HG03108 (cell line): Measurements from ENCODE around the gene TMTC1.
"Not testable (repeated sequence)": the region's sequence is repeated elsewhere in the genome, so short reads cannot be mapped to it uniquely, and the experiment has no call there.

Source experiments
- ATAC-seq: cut with Tn5 transposase; IDR thresholded peaks from one replicate; pipeline ENCODE4 v1.9.1; 2021; ENCODE audit warnings: moderate library complexity; ENCODE audit not compliant: unreplicated experiment

The TMTC1 gene

DNA sequence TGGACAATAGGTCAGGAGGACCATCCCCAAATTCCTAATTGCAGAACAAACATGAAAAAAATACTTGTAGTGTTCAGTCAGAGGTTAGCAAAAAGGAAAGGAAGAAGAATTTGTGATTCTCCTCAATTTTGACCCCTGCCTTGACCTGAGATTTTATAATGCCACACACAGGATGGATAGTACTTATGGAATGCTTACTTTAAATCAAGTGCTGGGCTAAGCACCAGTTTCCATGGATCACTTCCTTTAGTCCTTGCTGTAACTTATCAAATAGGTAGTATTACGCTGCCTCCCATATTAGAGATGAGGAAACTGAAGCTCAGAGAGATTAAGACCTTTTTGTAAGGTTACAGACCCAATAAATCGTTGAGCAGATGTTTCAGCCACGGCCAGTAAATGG lies 205.0 kb downstream of the TMTC1 start:
- ATAC-seq, result no peak

DNA sequence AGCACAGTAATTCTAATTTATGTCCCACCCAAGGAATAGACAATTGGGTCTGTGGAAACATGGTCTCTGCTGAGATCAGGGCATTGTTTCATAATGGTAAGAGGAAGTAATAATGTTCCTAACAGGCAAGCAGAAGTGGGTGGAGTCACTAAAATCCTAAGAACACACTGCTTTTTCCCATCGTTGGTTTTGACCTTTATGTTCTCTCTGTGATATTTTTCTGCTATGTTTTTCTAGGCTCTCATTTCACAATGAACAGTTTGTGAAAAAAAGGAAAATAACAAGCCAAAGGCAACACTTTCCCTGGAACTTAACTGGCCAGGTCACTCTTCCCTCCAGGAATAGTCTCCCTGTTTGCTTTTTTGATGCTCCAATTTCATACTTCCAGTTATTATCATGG lies 205.7 kb downstream of the TMTC1 start:
- ATAC-seq, result no peak

DNA sequence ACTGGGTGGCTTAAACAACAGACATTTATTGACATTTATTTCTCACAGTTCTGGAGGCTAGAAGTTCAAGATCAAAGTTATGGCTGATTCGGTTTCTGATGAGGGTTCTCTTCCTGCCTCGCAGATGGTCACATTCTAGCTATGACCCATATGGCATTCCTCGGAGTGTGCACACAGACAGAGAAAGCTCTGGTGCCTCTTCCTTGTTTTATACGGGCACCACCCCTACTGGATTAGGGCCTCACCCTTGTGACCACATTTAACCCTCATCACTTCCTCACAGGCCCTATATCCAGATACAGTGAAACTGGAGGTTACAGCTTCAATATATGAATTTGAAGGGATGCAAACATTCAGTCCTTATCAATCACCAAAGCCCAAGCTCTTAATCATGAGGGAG lies 209.2 kb downstream of the TMTC1 start:
- no peak for ATAC-seq

DNA sequence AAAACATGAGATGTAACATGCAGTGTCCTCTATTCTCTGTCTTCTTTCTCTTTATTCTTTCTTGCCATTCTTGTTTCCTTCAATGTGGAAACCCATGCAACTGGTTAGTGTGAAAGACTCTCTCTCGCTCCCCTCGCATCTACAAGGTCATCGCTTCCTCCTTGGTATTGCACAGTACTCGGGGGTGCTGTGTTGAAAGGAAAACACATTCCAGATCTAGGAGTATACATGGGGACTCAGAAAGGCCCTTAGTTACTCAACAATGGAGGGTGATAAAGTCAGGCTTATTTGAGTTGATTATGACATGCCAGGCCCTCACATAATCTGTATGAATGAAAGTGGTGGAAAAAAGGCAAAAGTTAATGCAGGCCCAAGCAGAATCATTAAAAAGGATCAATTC lies 210.8 kb downstream of the TMTC1 start:
- ATAC-seq, result no peak

DNA sequence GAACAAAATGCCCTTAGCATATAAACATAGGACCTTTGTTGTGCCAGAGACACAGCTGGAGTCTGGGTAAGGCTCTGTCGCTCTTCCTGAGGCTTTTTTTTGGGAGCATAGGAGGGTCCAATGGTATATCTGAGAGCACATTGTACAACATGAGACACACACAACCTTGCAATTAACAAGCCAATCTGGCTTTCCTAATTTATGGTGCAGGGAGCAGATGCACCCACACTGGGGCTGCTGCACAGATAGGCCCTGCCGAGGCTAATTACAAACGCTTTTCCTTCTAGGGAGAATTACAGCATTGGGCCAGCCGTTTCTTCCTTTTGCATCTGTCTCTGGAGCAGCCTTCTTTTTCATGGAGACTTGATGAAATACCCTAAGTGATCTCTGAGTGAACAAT lies 211.3 kb downstream of the TMTC1 start:
- no peak for ATAC-seq

DNA sequence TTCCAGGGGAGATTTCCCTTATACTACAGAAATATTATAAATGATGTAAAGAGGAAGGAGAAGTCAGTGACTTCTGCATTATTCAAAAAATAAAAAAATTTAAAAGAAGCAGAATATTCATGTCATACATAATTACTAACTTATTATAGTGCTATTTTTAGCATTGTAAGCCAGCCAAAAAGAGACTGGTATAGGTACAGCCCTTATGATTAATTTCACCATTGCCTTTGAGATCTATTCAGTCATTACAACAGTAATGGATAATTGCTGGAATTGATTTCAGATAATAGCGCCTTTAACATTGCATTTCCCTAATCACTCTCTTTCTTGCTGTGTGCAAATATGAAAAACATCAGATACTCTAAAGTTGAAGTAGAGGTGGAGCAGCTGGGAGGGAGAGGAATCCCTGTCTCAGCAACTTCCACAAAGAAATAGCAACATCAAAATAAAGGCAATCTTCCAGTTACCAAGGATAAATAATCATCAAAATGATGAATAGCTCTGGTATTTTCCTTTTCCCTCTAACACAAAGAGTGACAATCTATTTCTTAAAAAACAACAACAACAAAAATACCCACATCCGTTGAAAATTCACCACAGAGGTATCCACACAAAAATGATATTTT lies 214.5 kb downstream of the TMTC1 start:
- ATAC-seq, result no peak

DNA sequence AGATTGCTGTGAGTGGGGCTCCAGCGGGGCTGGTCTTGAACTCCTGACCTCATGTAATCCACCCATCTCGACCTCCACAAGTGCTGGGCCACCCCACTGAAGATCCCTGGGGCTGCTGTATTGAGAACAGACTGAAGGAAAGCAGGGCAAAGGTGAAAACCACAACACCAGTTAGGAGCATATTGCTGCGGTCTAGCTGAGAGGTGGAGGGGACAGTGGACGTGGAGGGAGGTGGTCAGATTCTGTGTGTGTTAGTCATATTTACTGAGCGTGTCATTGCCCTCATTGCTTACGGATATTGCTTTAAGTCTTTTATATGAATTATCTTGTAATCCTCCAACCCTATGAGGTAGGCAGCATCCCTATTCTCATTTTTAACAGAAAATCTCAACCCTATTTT lies 217.3 kb downstream of the TMTC1 start:
- no peak for ATAC-seq

DNA sequence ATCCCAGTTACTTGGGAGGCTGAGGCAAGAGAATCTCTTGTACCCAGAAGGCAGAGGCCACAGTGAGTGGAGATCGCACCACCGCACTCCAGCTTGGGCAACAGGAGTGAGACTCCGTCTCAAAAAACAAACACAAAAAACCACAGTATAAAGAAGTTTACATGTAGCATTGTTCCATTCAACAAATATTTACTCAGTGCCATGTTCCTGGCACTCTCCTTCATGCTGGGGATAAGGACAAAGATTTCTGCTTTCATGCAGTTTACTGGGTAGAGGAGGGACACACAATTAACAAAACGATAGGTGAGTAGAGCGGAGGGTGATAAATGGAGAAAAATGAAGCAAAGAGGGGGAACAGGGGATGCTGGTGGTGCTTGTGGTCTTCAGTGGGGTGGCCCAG lies 218.0 kb downstream of the TMTC1 start:
- ATAC-seq, result no peak

DNA sequence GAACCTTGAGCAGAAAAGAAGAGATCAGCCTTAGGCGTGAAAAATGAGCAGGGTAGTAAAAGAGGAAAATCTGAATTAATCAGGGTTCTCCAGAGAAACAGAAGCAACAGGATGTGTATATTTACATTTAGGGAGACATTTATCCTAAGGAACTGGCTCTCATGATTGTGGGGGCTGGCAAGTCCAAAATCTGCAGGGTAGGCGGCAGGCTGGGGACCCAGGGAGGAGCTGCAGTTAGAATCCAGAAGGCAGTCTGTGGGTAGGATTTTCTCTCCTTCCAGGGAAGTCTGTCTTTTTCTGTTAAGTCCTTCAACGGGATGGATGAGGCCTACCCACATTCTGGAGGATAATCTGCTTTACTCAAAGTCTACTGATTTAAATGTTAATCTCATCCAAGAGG lies 218.8 kb downstream of the TMTC1 start:
- ATAC-seq, result no peak

DNA sequence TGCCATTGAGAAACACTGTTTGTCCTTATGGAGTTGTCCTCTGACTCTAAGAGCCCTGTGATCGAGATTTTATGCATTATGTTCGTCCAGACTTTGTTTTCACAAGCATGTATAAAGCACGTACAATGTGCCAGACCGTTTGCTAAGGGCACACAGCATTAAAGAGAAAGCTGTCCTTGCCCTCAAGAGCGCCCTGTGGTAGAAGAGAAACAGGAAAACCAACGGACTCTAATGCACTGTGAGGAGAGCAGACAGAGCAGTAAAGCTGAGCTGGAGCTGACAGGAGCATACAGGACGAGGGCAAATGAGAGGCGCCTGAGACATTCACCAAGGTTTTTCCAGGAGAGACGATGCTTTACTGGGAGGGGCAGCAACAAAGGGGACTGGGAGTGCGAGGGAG lies 220.1 kb downstream of the TMTC1 start:
- no peak for ATAC-seq

DNA sequence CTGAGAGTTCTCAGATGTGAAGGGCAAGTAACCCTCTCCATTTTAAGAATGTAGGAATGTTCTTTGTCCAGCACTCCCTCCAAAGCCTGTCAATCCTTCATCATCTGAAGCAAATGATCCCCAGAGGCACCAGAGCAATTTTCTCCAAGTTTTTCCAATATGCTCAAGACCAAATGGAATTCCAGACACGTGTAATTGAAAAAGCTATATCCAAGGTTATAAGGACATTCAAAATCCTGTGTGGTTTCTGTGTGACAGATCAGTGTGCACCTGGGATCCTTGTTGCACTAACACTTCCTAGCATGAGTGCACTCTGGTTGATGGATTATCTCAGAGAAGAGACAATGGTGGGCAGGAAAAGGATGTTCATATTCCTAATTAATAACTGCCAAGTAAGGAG lies 220.7 kb downstream of the TMTC1 start:
- ATAC-seq, result no peak

DNA sequence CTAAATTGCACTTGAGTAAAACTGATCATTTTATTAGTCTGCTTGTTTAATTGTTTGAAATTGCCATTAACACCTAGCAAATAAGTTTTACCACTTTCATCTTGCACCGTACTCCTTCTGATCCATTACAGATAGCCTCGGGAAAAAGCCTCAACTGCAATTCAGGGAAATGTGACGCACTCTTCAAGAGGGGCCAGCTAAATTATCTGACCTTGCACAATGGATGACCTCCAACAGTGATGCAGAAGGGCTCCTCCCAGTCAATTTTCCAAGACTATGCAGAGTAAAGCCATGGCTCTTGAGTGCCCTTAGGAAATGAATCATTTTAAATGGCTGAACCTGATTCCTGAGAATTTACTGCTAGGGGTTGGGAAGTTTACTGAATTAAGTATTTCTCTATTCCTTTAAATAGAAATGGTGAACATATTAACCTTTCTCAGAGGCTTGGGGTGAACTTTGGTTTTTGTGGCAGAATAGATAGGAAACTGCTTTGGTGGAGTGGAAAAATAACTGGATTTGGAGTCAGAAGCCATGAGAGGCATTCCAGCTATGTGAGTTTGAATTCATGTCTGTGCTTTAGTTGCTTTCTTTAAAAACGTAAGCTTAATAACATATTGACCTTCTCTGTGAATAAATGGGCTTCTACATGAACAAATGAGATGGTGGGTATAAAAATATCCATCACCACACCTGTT lies 221.5 kb downstream of the TMTC1 start:
- no peak for ATAC-seq

DNA sequence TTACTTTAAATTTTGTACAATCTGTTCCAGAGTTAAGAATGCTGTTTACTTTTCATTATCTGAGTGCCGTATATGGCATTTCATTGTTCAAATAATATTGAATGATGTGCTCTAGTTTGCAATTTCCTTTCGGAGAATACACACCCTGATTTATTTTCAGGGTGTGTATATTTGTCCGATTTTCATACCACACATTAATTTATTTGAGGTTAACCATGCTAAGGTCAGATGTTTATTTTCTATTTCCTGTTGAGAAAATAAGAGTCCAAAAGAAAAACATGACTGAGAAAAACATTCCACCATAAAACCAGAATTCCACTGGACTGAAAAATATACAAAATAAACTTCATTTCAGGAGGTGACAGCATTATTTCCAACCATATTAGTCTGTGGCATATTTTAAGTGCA lies 222.1 kb downstream of the TMTC1 start:
- no peak for ATAC-seq

DNA sequence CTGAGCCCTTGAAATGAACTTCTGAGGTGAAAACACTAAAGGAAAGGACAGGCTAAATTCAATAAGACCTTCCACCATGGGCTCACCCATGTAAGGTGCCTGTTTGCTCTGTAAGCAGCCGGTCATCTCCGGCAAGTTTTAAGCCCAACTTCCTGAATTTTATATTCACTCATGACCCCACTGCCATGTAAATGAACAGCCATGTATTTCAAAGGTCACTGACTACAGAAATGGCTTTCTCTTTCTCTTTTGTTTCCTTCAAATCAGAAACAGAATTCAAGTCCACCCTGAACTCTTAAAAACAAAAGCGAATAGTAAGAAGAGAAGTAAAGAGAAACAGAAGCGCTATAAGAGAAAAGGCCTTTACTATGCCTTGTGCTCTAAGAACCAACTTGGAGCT lies 224.5 kb downstream of the TMTC1 start:
- no peak for ATAC-seq

DNA sequence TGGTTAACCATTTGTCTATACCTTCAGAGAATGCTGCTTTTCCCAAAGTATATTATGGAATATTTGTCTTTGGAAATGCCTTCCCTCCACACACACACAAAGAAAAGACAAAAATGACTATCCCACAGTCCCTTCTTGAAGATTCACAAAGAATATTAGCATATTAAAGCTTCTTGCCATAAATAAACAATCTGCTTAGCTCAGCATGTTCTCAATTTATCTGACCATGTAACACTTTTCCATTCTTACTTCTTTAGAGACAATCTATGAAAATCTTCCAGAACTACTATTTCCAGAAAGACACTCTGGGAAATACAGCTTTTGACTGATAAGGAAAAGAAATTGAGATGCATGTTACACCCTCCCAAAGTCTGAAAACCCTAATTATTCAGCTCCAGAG lies 227.4 kb downstream of the TMTC1 start:
- no peak for ATAC-seq

DNA sequence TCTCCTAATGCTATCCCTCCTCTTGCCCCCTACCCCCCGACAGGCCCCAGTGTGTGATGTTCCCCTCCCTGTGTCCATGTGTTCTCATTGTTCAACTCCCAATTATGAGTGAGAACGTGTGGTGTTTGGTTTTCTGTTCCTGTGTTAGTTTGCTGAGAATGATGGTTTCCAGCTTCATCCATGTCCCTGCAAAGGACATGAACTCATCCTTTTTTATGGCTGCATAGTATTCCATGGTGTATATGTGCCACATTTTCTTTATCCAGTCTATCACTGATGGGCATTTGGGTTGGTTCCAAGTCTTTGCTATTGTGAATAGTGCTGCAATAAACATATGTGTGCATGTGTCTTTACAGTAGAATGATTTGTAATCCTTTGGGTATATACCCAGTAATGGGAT lies 228.3 kb downstream of the TMTC1 start:
- not testable (repeated sequence) for ATAC-seq

DNA sequence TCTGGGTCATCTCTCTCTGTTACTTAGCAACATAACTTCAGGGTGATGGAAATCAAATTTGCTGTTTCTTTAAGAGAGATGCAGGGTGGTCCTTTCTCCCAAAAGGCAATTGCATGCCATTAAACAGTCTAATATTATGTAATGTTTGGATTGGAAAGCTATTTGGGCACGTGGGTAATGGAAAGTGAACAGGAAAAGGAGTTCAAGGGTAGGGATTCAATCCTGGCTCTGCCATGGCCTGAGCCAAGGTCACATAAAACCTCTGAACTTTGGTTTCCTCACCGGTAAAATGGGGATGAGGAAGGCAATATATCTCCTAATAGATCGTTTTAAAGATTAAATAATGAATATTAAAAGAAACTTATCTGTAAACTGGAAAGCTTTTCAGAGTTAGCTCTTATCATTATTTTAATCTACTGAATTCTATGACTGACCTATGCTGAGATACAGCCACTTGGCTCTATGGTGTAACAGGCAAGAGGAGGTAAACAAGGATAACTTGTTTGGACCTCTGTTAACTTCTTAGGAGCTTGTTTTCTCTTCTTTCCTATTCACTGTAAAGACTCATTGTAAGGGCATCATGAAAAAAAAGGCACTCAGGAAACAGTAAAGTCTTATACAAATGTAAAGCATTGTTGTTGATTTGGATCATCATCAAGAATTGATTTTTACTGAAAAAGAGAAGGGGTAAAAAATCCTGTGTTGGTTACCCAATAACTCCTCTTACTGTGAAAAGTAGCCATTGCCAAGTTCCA lies 230.6 kb downstream of the TMTC1 start:
- no peak for ATAC-seq

DNA sequence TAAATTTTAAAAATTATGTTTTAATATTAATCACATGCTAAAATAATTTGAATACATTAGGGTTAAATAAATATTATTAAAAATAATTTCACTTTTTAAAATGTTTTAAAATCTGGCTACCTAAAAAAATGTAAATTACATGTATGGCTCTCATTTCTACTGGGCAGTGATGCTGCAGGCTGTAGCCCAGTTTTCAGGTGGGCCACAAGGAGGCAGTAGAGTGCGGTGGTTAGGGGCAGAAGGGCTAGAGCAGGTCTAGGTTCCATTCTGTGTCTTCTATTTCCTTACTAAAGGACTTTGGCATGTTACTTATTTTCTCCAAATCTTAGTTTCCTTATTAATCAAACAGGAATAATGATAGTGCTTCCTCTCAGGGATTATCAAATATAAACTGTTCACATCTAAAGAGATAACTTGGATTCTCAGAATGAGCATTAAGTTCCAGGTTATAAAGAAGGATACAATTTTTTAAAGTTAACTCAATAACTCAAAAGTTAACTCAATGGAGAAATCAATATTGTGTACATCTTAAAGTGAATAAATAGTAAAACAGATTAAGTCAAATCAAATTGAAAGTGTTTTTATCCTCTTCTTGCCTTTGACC lies 231.3 kb downstream of the TMTC1 start:
- peak; percentile 63 for ATAC-seq

DNA sequence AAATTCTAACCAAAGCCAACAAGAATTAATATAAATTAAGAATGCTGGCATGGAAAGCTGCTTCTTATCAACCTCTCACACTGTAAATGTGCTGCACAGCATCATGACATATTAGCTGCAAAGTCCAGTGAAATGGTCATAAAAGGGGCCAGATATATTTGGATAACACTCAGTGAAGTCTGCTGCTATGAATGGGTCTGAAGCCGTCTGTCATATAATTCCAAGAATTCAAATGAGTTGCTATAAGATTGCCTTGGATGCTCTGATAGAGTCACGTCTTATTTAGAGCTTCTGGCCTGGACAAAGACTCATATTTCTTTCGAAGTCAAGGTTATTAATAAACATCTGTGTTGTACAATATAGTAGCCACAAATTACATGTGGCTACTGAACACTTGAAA lies 231.9 kb downstream of the TMTC1 start:
- no peak for ATAC-seq

DNA sequence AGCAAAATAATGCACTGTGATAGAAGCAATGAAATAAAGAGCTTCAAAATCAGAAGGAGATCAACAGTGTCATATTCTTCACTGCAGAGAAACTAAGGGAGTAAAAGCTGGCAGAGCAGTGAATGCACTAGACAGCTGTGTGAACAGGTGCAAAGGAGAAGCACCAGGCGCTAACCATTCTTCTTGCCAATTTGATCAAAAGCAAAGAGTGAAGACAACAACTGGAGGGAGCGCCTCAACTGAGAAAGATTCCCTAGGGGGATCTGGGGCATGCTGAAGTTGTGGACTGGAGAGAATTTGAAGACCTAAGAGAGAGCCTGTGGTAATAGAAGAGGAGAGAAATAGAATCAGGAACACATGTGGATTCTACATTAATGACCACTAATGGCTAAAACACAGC lies 235.9 kb downstream of the TMTC1 start:
- ATAC-seq, result no peak

DNA sequence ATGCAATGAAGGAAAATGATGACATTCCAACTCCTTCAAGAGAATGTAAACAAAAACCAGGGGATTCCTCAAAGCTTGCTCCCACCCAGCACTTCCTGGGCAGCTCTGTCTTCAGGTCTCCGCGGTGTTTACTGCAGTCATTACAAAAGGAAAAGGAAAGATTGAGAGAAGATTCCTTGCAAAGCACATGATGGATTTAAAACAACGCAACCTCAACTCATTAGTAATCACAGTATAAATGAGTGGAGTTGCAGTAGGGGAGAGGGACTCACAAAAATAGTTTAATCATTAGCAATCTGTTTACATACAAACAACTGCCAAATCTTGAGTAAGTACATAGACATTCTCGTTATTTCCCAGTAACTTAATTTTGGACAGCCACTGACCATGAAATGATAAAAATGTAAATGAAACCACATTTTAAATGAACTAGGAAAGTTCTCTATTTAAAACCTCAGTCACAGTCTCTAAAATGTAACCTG lies 236.6 kb downstream of the TMTC1 start:
- ATAC-seq, result no peak

DNA sequence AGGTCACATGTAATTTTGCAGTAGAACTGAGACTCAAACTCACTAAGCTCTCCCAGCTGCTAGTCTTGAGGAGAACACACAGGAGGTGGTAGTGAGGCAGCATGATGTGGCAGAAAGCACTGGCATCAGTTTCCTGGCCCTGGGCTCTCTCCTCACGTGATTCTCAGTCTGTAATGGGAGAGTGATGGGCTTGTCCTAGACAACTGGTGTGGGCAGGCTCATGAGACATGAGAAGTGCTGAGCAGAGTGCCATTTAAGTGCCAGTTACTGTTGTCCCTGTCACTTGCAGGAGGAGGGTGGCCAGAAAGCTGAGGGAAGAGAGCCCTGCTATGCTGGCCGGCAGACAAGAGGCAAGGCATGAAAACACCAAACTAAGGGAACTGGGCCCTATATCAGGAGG lies 237.7 kb downstream of the TMTC1 start:
- no peak for ATAC-seq
